PC-3 (cell line): Measurements from ENCODE around the gene COMTD1. TPM values are rescaled to one million over a fixed set of nuclear protein-coding genes. Genes with fewer than 3 reads are reported as not detected.
"Not testable (repeated sequence)": the region's sequence is repeated elsewhere in the genome, so short reads cannot be mapped to it uniquely, and the experiment has no call there.

Experiments
- ATAC-seq: fragments of 200-7000 bp; cut with Tn5 transposase; 2 replicates; pipeline ENCODE4 v1.9.1; 2020; ENCODE audit warnings: mild to moderate bottlenecking, moderate library complexity
- BruUV-seq: library from RNA; stranded (reverse); fragments of 400-500 nt; replicated peaks from 2 replicates; lab custom pipeline; 2021; lab: Mats Ljungman, UMichigan
- CTCF ChIA-PET: fragments of 300-600 bp; sonication (Branson Sonifier 250); formaldehyde crosslinking; loops from one replicate; lab custom pipeline; 2022; ENCODE audit warnings: antibody characterized with exemption; lab: Charles Lee
- POLR2A ChIA-PET: fragments of 300-600 bp; sonication (Branson Sonifier 250); formaldehyde crosslinking; loops from one replicate; lab custom pipeline; 2022; ENCODE audit warnings: antibody characterized with exemption; ENCODE audit not compliant: unreplicated experiment; lab: Charles Lee
- DNase-seq: peaks from one replicate; pipeline ENCODE4 v3.0.0-alpha.2; 2015
- H2AFZ ChIP-seq: fragments of 300-600 bp; sonication (generic); 2 replicates; pipeline ENCODE4 v1.6.0; 2016; ENCODE audit warnings: antibody characterized with exemption, low read length
- H3F3A ChIP-seq: fragments of 300-600 bp; sonication (generic); one replicate; pipeline ENCODE4 v1.6.0; 2017; ENCODE audit warnings: antibody characterized with exemption, low read length, control low read depth, mild to moderate bottlenecking; ENCODE audit not compliant: unreplicated experiment
- H3K27ac ChIP-seq: fragments of 300-600 bp; sonication (generic); 2 replicates; pipeline ENCODE4 v1.5.1; 2016; ENCODE audit warnings: mild to moderate bottlenecking, low read length
- H3K27me3 ChIP-seq: fragments of 300-600 bp; sonication (generic); 2 replicates; pipeline ENCODE4 v1.6.1; 2016; ENCODE audit warnings: low read length, mixed read lengths
- H3K36me3 ChIP-seq: fragments of 300-600 bp; sonication (generic); 2 replicates; pipeline ENCODE4 v1.6.1; 2016; ENCODE audit warnings: low read depth, mixed run types, low read length, mixed read lengths
- H3K4me1 ChIP-seq: fragments of 300-600 bp; sonication (generic); 2 replicates; pipeline ENCODE4 v1.5.1; 2016; ENCODE audit warnings: low read length; ENCODE audit not compliant: insufficient read depth
- H3K4me2 ChIP-seq: fragments of 300-600 bp; sonication (generic); 2 replicates; pipeline ENCODE4 v1.6.0; 2016; ENCODE audit warnings: low read length
- H3K4me3 ChIP-seq: fragments of 300-600 bp; sonication (generic); 2 replicates; pipeline ENCODE4 v1.5.1; 2016; ENCODE audit warnings: mild to moderate bottlenecking, low read length, mixed read lengths
- H3K79me2 ChIP-seq: fragments of 300-600 bp; sonication (generic); 2 replicates; pipeline ENCODE4 v1.6.1; 2017; ENCODE audit warnings: low read length, mixed read lengths
- H3K9ac ChIP-seq: fragments of 300-600 bp; sonication (generic); 2 replicates; pipeline ENCODE4 v1.6.0; 2016; ENCODE audit warnings: mild to moderate bottlenecking, low read length
- H3K9me2 ChIP-seq: fragments of 300-600 bp; sonication (generic); replicated peaks from 2 replicates; pipeline ENCODE4 v1.6.1; 2016; ENCODE audit warnings: mixed run types, low read length, mixed read lengths
- H3K9me3 ChIP-seq: fragments of 300-600 bp; sonication (generic); 2 replicates; pipeline ENCODE4 v1.6.1; 2016; ENCODE audit warnings: low read length, mixed read lengths
- H4K20me1 ChIP-seq: fragments of 300-600 bp; sonication (generic); 2 replicates; pipeline ENCODE4 v1.6.1; 2016; ENCODE audit warnings: low read length, mixed read lengths
- CTCF ChIP-seq: fragments of 300-600 bp; sonication (generic); conservative IDR thresholded peaks from 2 replicates; pipeline ENCODE4 v1.5.1; 2017; ENCODE audit warnings: antibody characterized with exemption, low read depth, mild to moderate bottlenecking, low read length
- EZH2 ChIP-seq: fragments of 300-600 bp; sonication (generic); IDR thresholded peaks from one replicate; pipeline ENCODE4 v1.6.1; 2017; ENCODE audit warnings: antibody characterized with exemption, mild to moderate bottlenecking, low read length; ENCODE audit not compliant: unreplicated experiment
- EZH2phosphoT487 ChIP-seq: fragments of 300-600 bp; sonication (generic); IDR thresholded peaks from 2 replicates; pipeline ENCODE4 v1.6.1; 2018; ENCODE audit warnings: mild to moderate bottlenecking, antibody characterized with exemption, low read length, borderline replicate concordance
- intact Hi-C: fragments of 100-400 bp; cut with micrococcal nuclease; formaldehyde crosslinking; loops from 2 replicates; pipeline ENCODE4 v1.9.0; 2023
- total RNA-seq: library from RNA; depleted of rRNA; stranded (reverse); fragments of >200 nt; gene quantifications from 2 replicates; pipeline ENCODE4 v1.2.3, GENCODE V29; 2014

The COMTD1 gene
- total RNA-seq, 1 experiment from 2014 or later, result 183 TPM

- Histone ChIP-seq H3K79me2 (peaks cover 5% of the 10 kb centered on the region), H3K4me1 (peaks cover 43% of the 10 kb centered on the region), H4K20me1 (no peaks in the 10 kb centered on the region), H3K9me2 (no peaks in the 10 kb centered on the region), H3K9me3 (no peaks in the 10 kb centered on the region), H3K36me3 (no peaks in the 10 kb centered on the region), H3K9ac (no peak overlapping the region), H3K4me3 (no peak overlapping the region), H3K4me2 (no peak overlapping the region), H2AFZ (no peak overlapping the region), H3K27me3 (no peaks in the 10 kb centered on the region), H3F3A (no peaks in the 10 kb centered on the region), H3K27ac (no peak overlapping the region)
- intact Hi-C loops, result no loop called here
- no peak for TF ChIP-seq EZH2phosphoT487
- no peak for TF ChIP-seq EZH2
- TF ChIP-seq CTCF, result no peak
- DNase-seq (no peak), ATAC-seq (no peak)
- CTCF ChIA-PET, result interaction anchor here (0.7 to 1.8 kb wide), 2 partner anchors 18 to 30 kb away, joined by 3 to 5 read pairs; partner anchors contain the start of gene COMTD1
- POLR2A ChIA-PET, result interaction anchor here (0.6 kb wide), 1 partner anchor 1631 kb away, joined by 5 read pairs; no protein-coding TSS in a partner anchor
- BruUV-seq, result no TSS peak
Measured at GRCh38 chr10:75205908-75206307, 29.8 kb downstream of the COMTD1 start.

- BruUV-seq, result no TSS peak
- TF ChIP-seq EZH2 (no peak), EZH2phosphoT487 (no peak), CTCF (no peak)
- no peaks in the 10 kb centered on the region for H3K36me3 ChIP-seq
- DNase-seq (no peak), ATAC-seq (no peak)
- CTCF ChIA-PET, result interaction anchor here (0.5 to 1.1 kb wide), 3 partner anchors 8 to 29 kb away, joined by 3 to 11 read pairs (median 5); no protein-coding TSS in a partner anchor
- no peaks in the 10 kb centered on the region for H3K9me2 ChIP-seq
- no peaks in the 10 kb centered on the region for H3K9me3 ChIP-seq
- no peak overlapping the region for H3K9ac ChIP-seq
- POLR2A ChIA-PET, result interaction anchor here (0.6 to 0.7 kb wide), 2 partner anchors 17 to 152 kb away, joined by 3 to 5 read pairs; no protein-coding TSS in a partner anchor
- no peak overlapping the region for H3K27ac ChIP-seq
- H3K4me1 ChIP-seq, result peaks cover 36% of the 10 kb centered on the region
- no peaks in the 10 kb centered on the region for H4K20me1 ChIP-seq
- H3K4me3 ChIP-seq, result no peak overlapping the region
- H3K4me2 ChIP-seq, result no peak overlapping the region
- no peak overlapping the region for H2AFZ ChIP-seq
- intact Hi-C loops, result no loop called here
- H3F3A ChIP-seq, result no peaks in the 10 kb centered on the region
- no peaks in the 10 kb centered on the region for H3K27me3 ChIP-seq
- no peaks in the 10 kb centered on the region for H3K79me2 ChIP-seq
Measured at GRCh38 chr10:75203724-75204123, 32.0 kb downstream of the COMTD1 start.

GRCh38 chr10:75203046-75203620 lies 32.6 kb downstream of the COMTD1 start:
- ATAC-seq, result peak; percentile 7
- not testable (repeated sequence) for H3K9ac ChIP-seq

More at GRCh38 chr10:75203046-75203620, 32.6 kb downstream of the COMTD1 start:
- H3K79me2 ChIP-seq, H3K4me3 ChIP-seq, H3K27me3 ChIP-seq, intact Hi-C loops, H3K9me3 ChIP-seq, H3K36me3 ChIP-seq, DNase-seq, H4K20me1 ChIP-seq, H3K9me2 ChIP-seq, H3F3A ChIP-seq, POLR2A ChIA-PET: not testable (repeated sequence)
- H3K4me2 ChIP-seq, result peak overlapping the region; percentile 52
- CTCF ChIA-PET, result interaction anchor here (0.5 to 1.1 kb wide), 3 partner anchors 8 to 30 kb away, joined by 3 to 11 read pairs (median 5); no protein-coding TSS in a partner anchor
- H3K27ac ChIP-seq, result peak overlapping the region; percentile 27; the same call in 1 of the 2 replicates
- H2AFZ ChIP-seq, result peak overlapping the region; percentile 62
- peaks cover 31% of the 10 kb centered on the region for H3K4me1 ChIP-seq
- BruUV-seq, result TSS peak; percentile 69
